ENCODE results near the gene CDT1. TPM values are rescaled to one million over a fixed set of nuclear protein-coding genes. Genes with fewer than 3 reads are reported as not detected.

The CDT1 gene
- total and polyA plus RNA-seq, 9 donors: 0.18 to 3.2 (median 0.95) TPM; not detected in 1

- intact Hi-C loops (cut with DNase I): loop anchor here in 2 of 4 donors (5.0 kb wide), 2 partner anchors 38 to 43 kb away; partner anchors contain the start of gene APRT (in 1 of the 2)
- H3K27ac ChIP-seq: no peak overlapping the region
- 88 to 90% (median 89%) methylated on average over 8 of the region's 8 CpGs for WGBS, 3 donors
- H3K4me1 ChIP-seq (ENCODE audit: insufficient read depth): peaks cover 5% of the 10 kb centered on the region
- TF ChIP-seq POLR2A (IDR thresholded peaks at IDR 0.05) (no peak), CTCF (IDR thresholded peaks at IDR 0.05) (no peak), EP300 (IDR thresholded peaks at IDR 0.05) (no peak)
- no peak overlapping the region for H3K4me3 ChIP-seq
- no peaks in the 10 kb centered on the region for H3K27me3 ChIP-seq
- no peak for DNase-seq
- no peaks in the 10 kb centered on the region for H3K36me3 ChIP-seq
- no peaks in the 10 kb centered on the region for H3K9me3 ChIP-seq
Measured at GRCh38 chr16:88855176-88855575, 51.6 kb downstream of the CDT1 start.

- Histone ChIP-seq H3K9me3 (no peaks in the 10 kb centered on the region), H3K4me1 (ENCODE audit: insufficient read depth) (peaks cover 5% of the 10 kb centered on the region), H3K4me3 (peak overlapping the region; percentile 75), H3K36me3 (no peaks in the 10 kb centered on the region), H3K27me3 (no peaks in the 10 kb centered on the region), H3K27ac (peak overlapping the region in 1 of 2 donors; percentile 10)
- TF ChIP-seq CTCF (IDR thresholded peaks at IDR 0.05): no peak
- no peak for TF ChIP-seq POLR2A (IDR thresholded peaks at IDR 0.05)
- no peak for TF ChIP-seq EP300 (IDR thresholded peaks at IDR 0.05)
- WGBS, 3 donors: 72 to 82% (median 79%) methylated on average over 13 of the region's 13 CpGs
- peak in 3 of 5 donors; percentile 45 to 52 (median 46) for DNase-seq
- intact Hi-C loops (cut with DNase I): loop anchor here in 3 of 4 donors (2.0 to 5.0 kb wide), 3 partner anchors 38 to 43 kb away; partner anchors contain the start of gene APRT (in 1 of the 3)
Measured at GRCh38 chr16:88855736-88856121, 52.1 kb downstream of the CDT1 start.

- intact Hi-C loops (cut with DNase I): loop anchor here in 3 of 4 donors (2.0 to 5.0 kb wide), 3 partner anchors 39 to 44 kb away; partner anchors contain the start of gene APRT (in 1 of the 3)
- peak overlapping the region; percentile 75 for H3K4me3 ChIP-seq
- 7 to 13% (median 13%) methylated on average over 24 to 53 of the region's 53 CpGs for WGBS, 3 donors
- H3K27ac ChIP-seq: peak overlapping the region; percentile 10 to 37
- DNase-seq: peak; percentile 41 to 67 (median 65)
- TF ChIP-seq EP300 (IDR thresholded peaks at IDR 0.05) (no peak), CTCF (IDR thresholded peaks at IDR 0.05) (no peak), POLR2A (IDR thresholded peaks at IDR 0.05) (no peak)
- H3K4me1 ChIP-seq (ENCODE audit: insufficient read depth): peaks cover 5% of the 10 kb centered on the region
- H3K36me3 ChIP-seq: no peaks in the 10 kb centered on the region
- no peaks in the 10 kb centered on the region for H3K27me3 ChIP-seq
- H3K9me3 ChIP-seq: no peaks in the 10 kb centered on the region
Measured at GRCh38 chr16:88856122-88856827, 52.7 kb downstream of the CDT1 start.

DNA sequence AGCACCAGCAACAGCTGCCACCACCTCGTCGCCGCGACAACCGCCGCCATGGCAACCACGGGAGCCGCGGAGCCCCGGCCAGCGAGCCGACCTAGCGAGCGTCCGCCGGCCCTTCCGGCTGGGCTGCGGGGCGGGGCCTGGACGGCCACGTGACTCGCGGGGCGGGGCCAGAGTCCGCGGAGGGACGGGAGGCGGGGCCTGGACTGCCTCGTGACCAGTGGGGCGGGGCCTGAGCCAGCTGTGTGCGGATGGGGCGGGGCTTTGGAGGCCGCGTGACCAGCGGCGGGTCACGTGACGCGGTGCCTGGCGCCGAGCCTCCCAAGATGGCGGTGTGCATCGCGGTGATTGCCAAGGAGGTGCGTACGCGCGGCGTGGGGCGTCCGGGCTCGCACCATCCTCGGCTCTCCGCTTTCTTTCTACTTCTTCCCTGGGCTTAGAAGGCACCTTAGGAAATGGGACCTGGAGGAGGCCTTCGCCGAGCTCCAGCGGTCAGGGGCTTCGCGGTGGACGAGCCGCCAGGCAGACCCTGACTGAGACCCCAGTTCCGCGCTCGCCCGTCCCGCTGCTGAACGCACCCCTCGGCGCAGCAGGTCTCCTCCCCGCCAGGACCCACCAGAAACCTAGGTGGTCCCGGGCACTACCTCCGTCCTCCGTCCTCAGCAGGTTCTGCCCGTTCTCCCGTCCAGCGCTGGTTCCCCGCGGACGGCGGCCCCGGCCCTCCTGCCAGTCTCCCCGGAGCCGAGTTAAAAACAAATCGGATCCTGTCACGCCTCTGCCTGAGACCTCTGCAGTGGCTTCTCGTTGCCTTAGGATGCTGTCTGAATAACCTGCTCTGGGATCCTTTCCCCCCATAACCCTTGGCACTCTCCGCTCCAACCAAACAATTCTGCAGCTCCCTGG lies 53.5 kb downstream of the CDT1 start, which contains the start of the genes GALNS and TRAPPC2L:
GALNS (minus strand) TSS at position 120 of the 900 bp plus-strand sequence; CDS start at position 50, 70 bp downstream.
TRAPPC2L (plus strand) TSS at position 300 of the 900 bp plus-strand sequence; CDS start at position 324, 24 bp downstream.
- H3K27me3 ChIP-seq: no peaks in the 10 kb centered on the region
- H3K4me1 ChIP-seq (ENCODE audit: insufficient read depth): peaks cover 5% of the 10 kb centered on the region
- peak; percentile 99 to 100 (median 100) for DNase-seq
- peak within 1 kb of the TSS; percentile 75 for H3K4me3 ChIP-seq
- intact Hi-C loops (cut with DNase I): loop anchor here in 3 of 4 donors (2.0 to 5.0 kb wide), 3 partner anchors 40 to 45 kb away; partner anchors contain the start of gene APRT (in 1 of the 3)
- WGBS, 3 donors: 0% methylated on average over 61 to 87 of the region's 87 CpGs
- no peaks in the 10 kb centered on the region for H3K36me3 ChIP-seq
- H3K9me3 ChIP-seq: no peaks in the 10 kb centered on the region
- H3K27ac ChIP-seq: peak within 1 kb of the TSS; percentile 10 to 73
- peak; percentile 67 for TF ChIP-seq POLR2A (IDR thresholded peaks at IDR 0.05)
- no peak for TF ChIP-seq EP300 (IDR thresholded peaks at IDR 0.05)
- TF ChIP-seq CTCF (IDR thresholded peaks at IDR 0.05): peak in 1 of 3 donors; percentile 22

Data from ovary (tissue), 9 donors.